ENCODE measurements around the gene ZNF367. TPM values are rescaled to one million over a fixed set of nuclear protein-coding genes. Genes with fewer than 3 reads are reported as not detected.

The ZNF367 gene
- polyA plus RNA-seq, 5 donors, result 9.0 to 15.1 (median 10.8) TPM

DNA sequence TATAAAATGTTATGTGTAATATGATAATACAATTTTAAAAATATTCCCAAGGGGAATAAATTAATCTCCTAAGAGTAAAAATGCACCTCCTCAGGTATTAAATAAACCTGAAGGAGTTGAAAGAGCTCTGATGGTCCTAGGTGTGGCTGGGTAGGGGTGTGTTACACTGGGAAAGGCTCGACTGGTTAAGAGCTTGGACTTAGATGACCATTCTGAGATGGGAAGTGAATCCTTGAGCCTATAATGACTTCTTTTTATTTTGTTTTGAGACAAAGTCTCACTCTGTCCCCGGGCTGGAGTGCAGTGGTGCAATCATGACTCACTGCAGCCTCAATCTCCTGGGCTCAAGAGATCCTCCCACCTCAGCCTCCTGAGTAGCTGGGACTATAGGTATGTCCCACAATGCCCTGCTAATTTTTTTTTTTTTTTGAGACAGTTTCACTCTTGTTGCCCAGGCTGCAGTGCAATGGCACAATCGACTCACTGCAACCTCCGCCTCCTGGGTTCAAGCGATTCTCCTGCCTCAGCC, 22.6 kb upstream of the ZNF367 start:
- DNase-seq, result no peak

DNA sequence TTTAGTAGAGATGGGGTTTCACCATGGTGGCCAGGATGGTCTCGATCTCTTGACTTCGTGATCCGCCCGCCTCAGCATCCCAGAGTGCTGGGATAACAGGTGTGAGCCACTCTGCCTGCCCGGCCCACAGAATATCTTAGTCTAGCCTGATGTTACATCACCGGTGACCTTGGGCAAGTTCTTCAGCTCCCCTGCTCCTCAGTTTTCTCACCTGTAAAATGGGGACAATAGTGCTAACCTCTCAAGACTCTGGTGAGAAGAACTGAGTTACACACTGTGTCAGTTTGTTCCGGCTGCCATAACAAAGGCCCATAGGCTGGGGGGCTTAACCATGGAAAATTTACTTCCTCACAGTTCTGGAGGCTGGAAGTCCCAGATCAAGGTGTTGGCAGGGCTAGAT, 19.3 kb upstream of the ZNF367 start:
- no peak for DNase-seq

DNA sequence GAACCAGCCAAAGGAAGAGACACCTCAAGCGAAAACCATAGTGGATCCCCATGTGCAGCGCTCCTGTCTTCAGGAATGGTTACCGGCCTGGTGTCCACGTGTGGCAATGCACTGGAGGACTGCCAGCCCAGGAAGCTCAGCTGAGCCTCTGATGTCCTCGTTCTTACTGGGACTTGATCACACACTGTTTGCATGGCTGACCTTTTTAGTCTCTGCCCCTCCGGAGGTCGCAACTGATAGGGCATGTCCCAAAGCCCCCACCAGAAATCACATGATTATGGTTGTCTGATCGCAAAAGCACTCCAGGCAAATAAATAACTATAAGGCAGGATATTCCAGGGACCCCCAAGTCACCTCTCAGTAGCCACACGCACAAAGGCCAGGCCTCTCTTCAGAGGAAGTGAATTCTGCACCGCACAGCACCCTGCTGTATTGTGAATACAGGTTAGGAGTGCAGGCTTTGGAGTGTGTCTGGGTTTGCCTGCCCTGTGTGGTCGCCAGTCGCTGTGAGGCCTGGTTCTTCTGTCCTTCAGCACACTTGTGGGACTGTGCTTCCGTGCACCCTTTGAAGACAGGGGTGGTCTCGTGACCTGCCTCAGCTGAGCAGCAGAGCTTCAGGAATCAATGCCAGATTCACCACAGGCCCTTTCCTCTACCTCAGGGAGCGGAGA, 18.4 kb upstream of the ZNF367 start:
- no peak for DNase-seq

DNA sequence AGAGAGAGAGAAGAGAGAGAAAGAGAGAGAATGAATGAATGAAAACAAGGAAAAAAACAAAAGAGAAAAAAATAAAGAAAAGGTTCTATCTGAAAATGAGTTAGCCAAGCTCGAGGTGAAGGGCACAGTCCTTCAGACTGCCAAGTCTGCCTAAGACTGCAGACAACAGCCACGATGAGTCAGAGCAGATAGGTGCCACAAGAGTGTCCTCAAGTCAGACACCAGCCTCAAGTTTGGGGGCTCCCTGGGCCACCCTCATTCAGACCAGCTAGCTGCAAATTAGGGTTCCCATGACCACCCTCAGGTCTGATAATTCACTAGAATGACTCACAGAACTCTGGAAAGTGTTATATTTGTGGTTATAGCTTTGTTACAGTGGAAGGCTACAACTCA, 17.9 kb upstream of the ZNF367 start:
- DNase-seq, result no peak

DNA sequence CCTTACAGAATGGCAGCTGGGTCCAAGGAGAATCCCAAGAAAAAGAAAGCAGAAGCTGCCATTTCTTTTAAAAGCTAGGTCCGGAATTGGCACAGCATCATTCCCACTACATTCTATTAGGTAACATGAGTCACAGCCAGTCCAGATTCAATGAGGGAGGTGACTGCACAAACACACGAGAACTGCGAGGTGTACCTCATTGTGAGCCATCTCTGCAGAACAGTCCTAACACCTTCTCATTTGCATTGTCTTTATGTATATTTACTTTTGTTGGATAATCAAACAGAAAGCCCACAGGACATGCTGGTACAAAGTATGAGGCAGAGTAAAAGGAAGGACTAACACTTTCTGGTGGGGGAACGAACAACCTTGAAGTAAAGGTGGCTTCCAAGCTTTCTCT, 17.2 kb upstream of the ZNF367 start:
- DNase-seq, result no peak

DNA sequence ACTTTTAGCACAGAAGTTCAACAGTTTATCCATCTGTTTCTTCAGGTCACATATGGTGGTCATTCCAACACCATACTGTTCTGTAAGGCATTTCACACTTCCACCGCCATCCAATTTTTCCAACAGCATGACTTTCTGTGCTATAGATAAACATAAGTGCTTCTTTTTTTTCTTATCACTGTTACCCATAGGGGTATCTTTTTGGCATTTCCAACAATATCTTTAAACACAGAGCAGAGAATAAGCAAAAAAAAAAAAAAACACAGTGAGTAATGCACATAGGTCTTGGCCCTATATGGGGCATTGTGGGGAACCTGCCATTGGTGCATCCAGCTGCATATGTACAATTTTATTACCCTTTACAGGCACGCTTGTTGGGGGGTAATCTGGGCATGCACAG, 12.2 kb upstream of the ZNF367 start:
- no peak for DNase-seq

DNA sequence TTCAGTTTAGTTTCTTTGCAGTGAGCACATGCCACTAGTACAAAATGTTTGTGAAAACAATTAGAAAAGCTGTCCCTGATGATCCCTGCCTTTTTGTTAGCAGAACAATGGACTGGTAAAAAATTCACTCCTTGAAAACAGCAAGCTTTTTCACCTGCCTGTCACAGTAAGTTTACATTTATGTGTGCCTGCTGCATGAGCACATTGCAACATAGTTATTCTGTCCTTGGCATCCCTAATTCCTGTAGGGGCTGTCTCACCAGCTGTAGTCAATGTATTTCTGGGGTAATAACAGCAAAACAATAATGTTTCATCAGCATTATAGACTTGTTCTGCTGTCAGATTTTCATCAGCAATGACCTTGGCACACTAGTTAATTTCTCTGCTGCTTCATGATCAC, 11.6 kb upstream of the ZNF367 start:
- DNase-seq, result no peak

- DNase-seq, result no peak
These were observed 7.5 kb upstream of the ZNF367 start for GRCh38 chr9:96425500-96426169.

DNA sequence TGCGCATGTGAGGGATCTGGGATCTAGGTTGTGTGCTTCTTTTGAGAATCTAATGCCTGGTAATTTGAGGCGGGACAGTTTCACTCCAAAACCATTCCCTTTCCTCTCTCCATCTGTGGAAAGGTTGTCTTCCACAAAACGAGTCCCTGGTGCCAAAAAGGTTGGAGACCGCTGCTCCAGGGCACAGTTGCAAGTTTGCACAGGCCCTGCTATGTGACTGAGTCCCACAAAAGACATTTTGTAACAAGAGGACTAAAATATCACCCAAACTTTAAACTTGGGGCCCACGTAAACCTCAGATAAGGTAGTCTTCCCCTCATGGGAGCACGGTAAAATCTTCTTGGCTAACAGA, 5.8 kb upstream of the ZNF367 start:
- DNase-seq, result no peak

- no peak for DNase-seq
These were observed 5.3 kb upstream of the ZNF367 start for GRCh38 chr9:96423322-96423984.

- DNase-seq, result no peak
These were observed 2.5 kb upstream of the ZNF367 start for GRCh38 chr9:96420468-96421219.

DNA sequence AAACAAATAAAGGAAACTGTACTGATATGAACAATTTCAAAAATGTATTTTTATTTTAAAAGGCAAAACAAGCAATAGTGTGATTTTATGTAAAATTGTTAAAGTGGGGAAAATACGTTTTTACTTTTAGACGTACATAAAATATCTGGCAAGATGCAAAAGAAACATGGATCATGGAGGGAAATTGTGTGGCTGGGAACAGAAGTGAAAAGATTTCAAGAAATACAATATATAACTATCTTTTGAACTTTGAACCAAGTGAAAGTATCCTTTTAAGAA, 1.5 kb upstream of the ZNF367 start:
- no peak for DNase-seq

- no peak for DNase-seq
These were observed 935 bp upstream of the ZNF367 start for GRCh38 chr9:96418920-96419690.

DNA sequence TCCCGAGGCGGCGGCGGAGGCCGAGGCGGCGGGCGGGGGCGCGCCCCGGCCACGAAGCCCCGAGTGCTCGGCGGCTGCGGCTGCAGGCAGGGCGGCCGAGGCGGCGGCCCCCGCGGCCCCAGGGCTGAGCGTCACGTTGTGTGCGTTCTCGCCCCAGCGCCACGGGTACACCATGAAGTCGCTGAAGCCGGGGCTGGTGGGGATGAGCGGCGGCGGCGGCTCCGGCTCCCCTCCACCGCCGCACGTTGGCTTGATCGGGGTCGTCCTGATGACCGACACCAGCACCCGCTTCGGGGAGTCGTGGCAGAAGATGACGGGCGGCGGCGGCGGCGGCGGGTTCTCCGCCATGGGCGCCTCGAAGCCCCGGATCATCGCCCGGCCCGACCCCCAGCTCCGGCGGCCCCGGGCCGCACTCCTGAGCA, 498 bp downstream of the ZNF367 start:
- no peak for DNase-seq

GRCh38 chr9:96417051-96417586, 1.1 kb downstream of the ZNF367 start:
- DNase-seq, result peak; percentile 79 to 82

DNA sequence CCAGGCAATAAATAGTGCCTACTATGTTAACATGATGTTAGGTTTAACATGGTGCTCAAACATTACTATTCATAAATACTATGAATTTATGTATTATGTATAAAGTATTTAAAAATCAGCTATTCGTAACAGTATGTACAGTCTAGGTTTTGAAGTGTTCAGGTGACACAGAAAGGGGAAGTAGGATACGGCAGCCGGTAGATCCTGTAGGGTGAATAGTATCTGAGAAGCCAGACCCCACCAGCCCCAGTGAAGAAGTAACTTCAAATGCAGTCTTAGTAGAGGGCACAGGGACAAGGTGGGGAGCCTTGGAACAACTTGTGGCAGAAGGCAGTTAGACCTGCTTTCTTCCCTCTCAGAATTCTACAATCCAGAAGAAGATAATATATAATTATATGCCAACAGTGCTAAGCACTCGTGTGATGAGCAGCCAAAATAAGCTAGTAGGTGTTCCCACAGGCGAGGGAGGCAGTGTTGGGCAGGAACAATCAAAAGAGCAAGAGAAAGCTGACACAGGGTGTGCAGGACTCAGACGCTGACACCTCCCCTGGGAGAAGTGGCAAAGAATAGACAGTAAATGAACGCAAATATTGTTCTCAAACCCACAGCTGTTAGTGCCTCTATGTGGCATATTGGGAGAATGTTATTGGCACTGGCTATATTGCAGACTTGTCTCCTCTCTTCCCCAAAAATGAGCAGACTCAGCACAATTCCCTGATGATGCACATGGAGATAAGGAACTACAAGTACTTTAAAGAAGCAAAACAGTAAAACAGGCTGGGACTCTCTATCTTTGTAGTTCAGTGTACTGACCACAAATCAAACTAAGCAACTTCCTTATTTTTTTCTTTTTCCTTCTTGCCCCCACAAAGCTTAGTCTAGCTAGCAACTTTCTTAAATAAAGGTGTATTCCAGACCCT, 4.6 kb downstream of the ZNF367 start:
- no peak for DNase-seq

- no peak for DNase-seq
These were observed 5.8 kb downstream of the ZNF367 start for GRCh38 chr9:96412174-96412913.

DNA sequence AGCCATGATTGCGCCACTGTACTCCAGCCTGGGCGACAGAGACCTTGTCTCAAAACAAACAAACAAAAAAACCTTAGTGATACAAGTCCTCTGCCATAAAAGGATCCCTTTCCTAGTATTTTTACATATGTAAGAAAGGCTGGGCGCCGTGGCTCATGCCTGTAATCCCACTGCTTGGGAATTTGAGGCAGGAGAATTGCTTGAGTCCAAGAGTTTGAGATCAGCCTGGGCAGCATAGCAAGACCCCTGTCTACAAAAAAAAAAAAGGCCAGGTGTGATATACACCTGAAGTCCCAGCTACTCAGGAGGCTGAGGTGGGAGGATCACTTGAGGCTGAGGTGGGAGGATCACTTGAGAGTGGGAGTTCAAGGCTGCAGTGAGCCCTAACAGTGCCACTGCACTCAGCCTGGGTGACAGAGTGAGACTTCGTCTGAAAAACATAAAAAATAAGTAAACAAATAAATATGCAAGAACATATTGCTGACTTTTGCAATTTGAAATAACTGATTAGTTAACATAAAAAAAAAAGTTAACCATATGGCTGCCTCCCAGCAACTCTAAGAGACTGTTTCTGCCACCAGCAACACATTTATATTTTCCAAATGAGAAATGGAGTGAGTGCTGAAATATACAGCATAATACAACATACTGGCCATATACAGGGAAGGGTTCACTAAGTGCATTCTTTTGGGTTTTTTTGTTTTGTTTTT, 6.9 kb downstream of the ZNF367 start:
- no peak for DNase-seq
